A549 (cell line): ENCODE measurements around the gene GPR78. TPM values are rescaled to one million over a fixed set of nuclear protein-coding genes. Genes with fewer than 3 reads are reported as not detected.

ENCODE experiments used
- ATAC-seq, 2 experiments: fragments of 200-7000 bp in 1 of 2; fragments of >200 bp in 1 of 2; cut with Nextera tagmentation in 1 of 2; cut with Tn5 transposase in 1 of 2; 3 replicates each; pipeline versions ENCODE4 v1.8.0 to v1.9.1; 2018 to 2020; ENCODE audit warnings: mild to moderate bottlenecking in 1 of 2, moderate library complexity in 1 of 2
- CTCF ChIA-PET: fragments of 300-600 bp; sonication (Branson Sonifier 250); formaldehyde crosslinking; extraction: SDS; loops from one replicate; lab custom pipeline; 2021; ENCODE audit warnings: antibody characterized with exemption, inconsistent platforms; lab: Yijun Ruan, JAX
- POLR2A ChIA-PET: fragments of 350-600 bp; formaldehyde crosslinking; extraction: SDS; loops from one replicate; lab custom pipeline; 2021; ENCODE audit warnings: antibody characterized with exemption, inconsistent platforms; lab: Yijun Ruan, JAX
- DNase-seq, 2 experiments: peaks; one replicate each; pipeline versions ENCODE4 v3.0.0 to v3.0.0-alpha.2; 2011 to 2016; ENCODE audit warnings: low read depth in 1 of 2, low spot score in 1 of 2
- FAIRE-seq: peaks from 2 replicates; lab custom pipeline; 2011; peaks lifted over from hg19 to GRCh38; lab: Jason Lieb, UNC
- H3K27ac ChIP-seq, 2 experiments: fragments of >200 bp; sonication (Bioruptor Twin); formaldehyde crosslinking; 3 replicates each; pipeline ENCODE4 v1.5.1; 2016 to 2017
- H3K4me1 ChIP-seq: fragments of >200 bp; sonication (Bioruptor Twin); formaldehyde crosslinking; 3 replicates; pipeline ENCODE4 v1.6.1; 2016
- H3K4me2 ChIP-seq: fragments of >200 bp; sonication (Bioruptor Twin); formaldehyde crosslinking; 3 replicates; pipeline ENCODE4 v1.6.1; 2016
- H3K4me3 ChIP-seq: fragments of >200 bp; sonication (Bioruptor Twin); formaldehyde crosslinking; 3 replicates; pipeline ENCODE4 v1.5.1; 2016
- H3K9me3 ChIP-seq: fragments of >200 bp; sonication (Bioruptor Twin); formaldehyde crosslinking; 3 replicates; pipeline ENCODE4 v1.6.1; 2016
- ATOH8 ChIP-seq: fragments of 250-450 bp; sonication (Bioruptor Pico); IDR thresholded peaks from 2 replicates; pipeline ENCODE4 v1.5.0; 2020; ENCODE audit warnings: low read depth, mild to moderate bottlenecking, moderate library complexity
- BCL3 ChIP-seq: fragments of >200 bp; sonication (Bioruptor Twin); formaldehyde crosslinking; IDR thresholded peaks from 3 replicates; pipeline ENCODE4 v1.6.1; 2016
- BHLHE40 ChIP-seq: IDR thresholded peaks from 2 replicates; pipeline ENCODE4 v1.6.1; 2012; ENCODE audit warnings: low read depth, low read length, inconsistent platforms
- CBX8 ChIP-seq: fragments of 200-600 bp; sonication (generic); IDR thresholded peaks from 2 replicates; pipeline ENCODE4 v1.6.1; 2016
- CHD2 ChIP-seq: fragments of 150-350 bp; IDR thresholded peaks from 2 replicates; pipeline ENCODE4 v1.6.1; 2014; ENCODE audit warnings: low read length; ENCODE audit not compliant: partially characterized antibody
- CTCF ChIP-seq: fragments of >200 bp; sonication (Bioruptor Twin); formaldehyde crosslinking; IDR thresholded peaks from 3 replicates; pipeline ENCODE4 v1.5.1; 2016
- E2F6 ChIP-seq: IDR thresholded peaks from 2 replicates; pipeline ENCODE4 v1.6.1; 2012; ENCODE audit warnings: low read depth, borderline replicate concordance
- EHF ChIP-seq: fragments of 250-450 bp; sonication (Bioruptor Pico); IDR thresholded peaks from 2 replicates; pipeline ENCODE4 v1.5.0; 2020; ENCODE audit warnings: mild to moderate bottlenecking
- EHMT2 ChIP-seq: fragments of 200-600 bp; sonication (generic); IDR thresholded peaks from 2 replicates; pipeline ENCODE4 v1.6.1; 2016; ENCODE audit warnings: antibody characterized with exemption, low read depth, mild to moderate bottlenecking, moderate library complexity
- EP300 ChIP-seq, 2 experiments: fragments of >200 bp; sonication (Bioruptor Twin); formaldehyde crosslinking; IDR thresholded peaks; 2 replicates in 1 of 2; 3 replicates in 1 of 2; pipeline ENCODE4 v1.6.1; 2016 to 2017
- FOSB ChIP-seq: fragments of 250-450 bp; sonication (Bioruptor Pico); IDR thresholded peaks from 2 replicates; pipeline ENCODE4 v1.5.0; 2020; ENCODE audit warnings: mild to moderate bottlenecking, moderate library complexity
- GATA3 ChIP-seq: IDR thresholded peaks from 2 replicates; pipeline ENCODE4 v1.6.1; 2012; ENCODE audit warnings: borderline replicate concordance
- HEYL ChIP-seq: fragments of 250-450 bp; sonication (Bioruptor Pico); IDR thresholded peaks from 2 replicates; pipeline ENCODE4 v1.8.0; 2021; ENCODE audit warnings: mild to moderate bottlenecking, moderate library complexity
- HMGXB4 ChIP-seq: fragments of 250-450 bp; sonication (Bioruptor Pico); IDR thresholded peaks from 2 replicates; pipeline ENCODE4 v1.5.0; 2021; ENCODE audit warnings: mild to moderate bottlenecking, moderate library complexity, borderline replicate concordance
- HOXB5 ChIP-seq: fragments of 250-450 bp; sonication (Bioruptor Pico); IDR thresholded peaks from 2 replicates; pipeline ENCODE4 v1.5.0; 2020; ENCODE audit warnings: mild to moderate bottlenecking, moderate library complexity
- JUNB ChIP-seq: fragments of >200 bp; sonication (Bioruptor Twin); formaldehyde crosslinking; IDR thresholded peaks from 2 replicates; pipeline ENCODE4 v1.6.1; 2016
- KDM1A ChIP-seq: fragments of 200-600 bp; sonication (generic); IDR thresholded peaks from 2 replicates; pipeline ENCODE4 v1.6.1; 2016; ENCODE audit warnings: low read depth, mild to moderate bottlenecking
- KDM5A ChIP-seq: fragments of 200-600 bp; sonication (generic); IDR thresholded peaks from 2 replicates; pipeline ENCODE4 v1.6.1; 2016; ENCODE audit warnings: antibody characterized with exemption, mild to moderate bottlenecking
- MYC ChIP-seq: IDR thresholded peaks from 2 replicates; pipeline ENCODE4 v1.6.1; 2012; ENCODE audit warnings: mild to moderate bottlenecking, inconsistent platforms, low read length, improper control_type of control experiment, borderline replicate concordance
- NFE2L2 ChIP-seq: fragments of 150-350 bp; conservative IDR thresholded peaks from 2 replicates; pipeline ENCODE4 v1.6.1; 2014; ENCODE audit warnings: low read length
- RCOR1 ChIP-seq: fragments of 150-350 bp; IDR thresholded peaks from 2 replicates; pipeline ENCODE4 v1.6.1; 2014; ENCODE audit warnings: antibody characterized with exemption, low read length, low read depth
- TP53 ChIP-seq: fragments of 250-450 bp; sonication (Bioruptor Pico); IDR thresholded peaks from 2 replicates; pipeline ENCODE4 v1.5.0; 2021; ENCODE audit warnings: mild to moderate bottlenecking, moderate library complexity
- USF2 ChIP-seq: fragments of 450-650 bp; IDR thresholded peaks from 2 replicates; pipeline ENCODE4 v1.6.1; 2014; ENCODE audit warnings: antibody characterized with exemption
- ZFP36 ChIP-seq: fragments of 450-650 bp; IDR thresholded peaks from 2 replicates; pipeline ENCODE4 v1.6.1; 2014; ENCODE audit warnings: borderline replicate concordance; ENCODE audit not compliant: partially characterized antibody
- WGBS: methylation state at CpG from one replicate; pipeline ENCODE4 v1.1.6; 2017; ENCODE audit errors: missing lambda C conversion rate; 5-methylcytosine and 5-hydroxymethylcytosine counted together
- polyA plus RNA-seq, 4 experiments: library from polyadenylated mRNA; depleted of rRNA in 3 of 4; stranded (reverse); fragments of >200 nt; fragmentation: RNase III in 1 of 4; extraction: RNeasy Plus Mini Kit Qiagen cat#74134 plus additional on column Dnase treatment in 1 of 4; gene quantifications; 2 replicates in 3 of 4; 3 replicates in 1 of 4; pipeline ENCODE4 v1.2.3, GENCODE V29; 2011 to 2017

GPR78 gene
- polyA plus RNA-seq, 2 of the 4 experiments (the other 2 are of a cell fraction), result 0.09 TPM; not detected in 1

- Histone ChIP-seq H3K9me3 (no peaks in the 10 kb centered on the region), H3K4me1 (peaks cover 15% of the 10 kb centered on the region; the same call in 2 of the 3 replicates), H3K4me3 (no peak overlapping the region), H3K4me2 (no peak overlapping the region), H3K27ac (no peak overlapping the region)
- ATAC-seq (no peak), DNase-seq (no peak), FAIRE-seq (no peak)
- TF ChIP-seq CBX8 (no peak), CTCF (no peak), JUNB (no peak), FOSB (CRISPR knock-in tag) (no peak), EHMT2 (no peak), MYC (no peak)
- ChIA-PET POLR2A (no interaction called here), CTCF (no interaction called here)
- 83% methylated on average over 12 of the region's 12 CpGs for WGBS
These were observed 26.2 kb upstream of the GPR78 start for GRCh38 chr4:8553991-8554405.

- Histone ChIP-seq H3K4me2 (no peak overlapping the region), H3K9me3 (no peaks in the 10 kb centered on the region), H3K27ac (no peak overlapping the region), H3K4me3 (no peak overlapping the region), H3K4me1 (peaks cover 15% of the 10 kb centered on the region; the same call in 2 of the 3 replicates)
- ChIA-PET CTCF (no interaction called here), POLR2A (no interaction called here)
- TF ChIP-seq NFE2L2 (no peak), CHD2 (no peak), TP53 (no peak), CTCF (no peak), GATA3 (no peak), HOXB5 (CRISPR knock-in tag) (no peak), EP300 (IDR thresholded peaks at IDR 0.05) (no peak), KDM1A (no peak), EHMT2 (no peak), BHLHE40 (no peak), ATOH8 (CRISPR knock-in tag) (no peak), HMGXB4 (CRISPR knock-in tag) (no peak), MYC (no peak)
- FAIRE-seq, result no peak
- 74% methylated on average over 16 of the region's 17 CpGs for WGBS
- DNase-seq, result no peak
- ATAC-seq, result no peak
These were observed 25.6 kb upstream of the GPR78 start for GRCh38 chr4:8554555-8555100.

GRCh38 chr4:8555716-8556115 is 24.5 kb upstream of the GPR78 start:
- Histone ChIP-seq H3K4me3 (no peak overlapping the region), H3K4me2 (no peak overlapping the region), H3K4me1 (peaks cover 22% of the 10 kb centered on the region), H3K9me3 (no peaks in the 10 kb centered on the region), H3K27ac (no peak overlapping the region)
- ChIA-PET POLR2A (no interaction called here), CTCF (no interaction called here)
- WGBS, result 58% methylated on average over 4 of the region's 5 CpGs
- no peak for FAIRE-seq
- DNase-seq, result no peak
- ATAC-seq, result no peak
- TF ChIP-seq ZFP36, result no peak
- no peak for TF ChIP-seq EP300 (IDR thresholded peaks at IDR 0.05)
- no peak for TF ChIP-seq BCL3
- TF ChIP-seq BHLHE40, result no peak
- no peak for TF ChIP-seq USF2
- TF ChIP-seq RCOR1, result no peak
- no peak for TF ChIP-seq E2F6
- TF ChIP-seq TP53, result no peak
- no peak for TF ChIP-seq EHF (CRISPR knock-in tag)
- TF ChIP-seq HEYL (CRISPR knock-in tag), result no peak
- TF ChIP-seq CHD2, result no peak
- TF ChIP-seq FOSB (CRISPR knock-in tag), result no peak
- no peak for TF ChIP-seq KDM5A
